HG03439 (cell line): ENCODE results near the gene SLC25A53.
"Not testable (repeated sequence)": the region's sequence is repeated elsewhere in the genome, so short reads cannot be mapped to it uniquely, and the experiment has no call there.

Experiments
- ATAC-seq: cut with Tn5 transposase; IDR thresholded peaks from one replicate; pipeline ENCODE4 v1.9.1; 2021; ENCODE audit warnings: mild to moderate bottlenecking, moderate library complexity; ENCODE audit not compliant: unreplicated experiment

The SLC25A53 gene

DNA sequence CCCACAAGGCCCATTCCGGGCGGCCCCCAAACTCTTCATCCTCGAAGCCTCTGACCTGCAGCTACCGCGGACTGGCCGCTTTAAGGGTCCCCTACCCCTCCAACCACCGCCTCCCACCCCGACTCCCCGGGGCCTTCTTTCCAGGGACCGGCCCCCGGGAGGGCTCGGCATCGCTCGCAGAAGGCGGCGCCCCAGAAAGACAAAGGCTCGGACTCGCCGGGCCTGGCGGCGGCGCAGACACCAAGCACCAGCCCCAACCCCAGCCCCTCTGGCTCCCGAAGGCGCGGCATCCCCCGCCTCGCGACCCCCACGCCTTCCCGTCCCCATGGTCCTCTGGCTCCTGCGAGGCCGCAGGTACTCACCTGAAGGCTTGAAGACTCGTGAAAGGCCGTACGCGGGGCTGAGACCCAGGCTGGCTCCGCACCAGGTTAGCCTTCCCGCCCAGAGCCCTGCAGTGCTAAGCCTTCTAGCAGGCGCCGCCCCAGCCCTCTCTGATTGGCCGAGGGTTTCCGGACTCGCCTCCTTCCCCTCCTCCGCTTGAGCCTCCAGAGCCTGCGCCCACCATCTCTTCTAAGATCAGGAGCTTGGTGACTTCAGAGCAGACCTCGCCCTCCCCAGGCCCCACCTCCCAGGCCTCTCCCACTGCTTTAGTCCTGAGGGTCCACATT, 80.9 kb downstream of the SLC25A53 start, which contains the start of gene TMSB15C:
Gene TMSB15C, minus strand, starts transcription at position 459 of the 668 bp plus-strand sequence.
- not testable (repeated sequence) for ATAC-seq

DNA sequence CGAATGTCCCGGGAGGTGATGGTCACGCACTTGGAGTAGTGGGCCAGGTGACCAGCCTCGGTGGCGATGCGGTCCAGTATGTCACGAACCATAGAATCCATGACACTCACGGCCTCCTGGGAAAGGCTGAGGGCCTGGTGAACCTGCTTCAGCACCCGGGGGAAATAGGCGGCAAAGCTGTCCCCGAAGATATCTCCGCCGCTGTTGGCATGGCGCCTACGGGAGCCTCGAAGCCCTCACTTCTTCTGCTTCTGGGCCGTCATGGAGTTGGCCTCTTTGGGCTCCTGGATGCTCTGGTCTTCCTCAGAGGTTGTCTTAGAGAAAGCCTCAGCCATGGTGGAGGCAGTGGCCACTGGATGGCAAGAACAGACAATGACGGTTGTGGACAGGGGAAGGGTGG, 94.2 kb downstream of the SLC25A53 start:
- not testable (repeated sequence) for ATAC-seq

DNA sequence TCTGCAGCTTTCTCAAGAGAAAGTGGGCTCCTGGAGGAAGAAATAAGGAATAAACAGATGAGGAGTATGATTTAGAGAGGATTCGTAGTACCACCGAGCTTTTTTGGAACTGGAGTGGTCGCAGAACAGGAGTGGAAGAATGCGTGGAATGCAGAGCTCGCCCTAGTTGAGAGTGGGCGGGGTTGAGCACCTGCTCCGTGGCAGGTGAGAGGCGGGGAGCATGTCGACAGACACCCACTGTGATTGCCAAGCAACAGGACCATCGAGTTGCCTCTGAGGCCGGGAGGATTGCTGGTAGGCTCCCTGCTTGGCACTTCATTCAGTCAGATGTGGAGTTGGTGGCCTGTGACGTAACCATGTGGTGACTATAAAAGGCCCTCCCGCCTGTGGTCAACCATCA, 101.9 kb downstream of the SLC25A53 start:
- ATAC-seq = not testable (repeated sequence)
